HG03066 (cell line): ENCODE measurements around the gene RANBP1.
A peak's percentile ranks its signal among the peaks of the same experiment; 100 is the strongest.

Experiments used
- ATAC-seq: cut with Tn5 transposase; IDR thresholded peaks from one replicate; pipeline ENCODE4 v1.9.1; 2021; ENCODE audit warnings: low read depth; ENCODE audit not compliant: unreplicated experiment

RANBP1 gene

DNA sequence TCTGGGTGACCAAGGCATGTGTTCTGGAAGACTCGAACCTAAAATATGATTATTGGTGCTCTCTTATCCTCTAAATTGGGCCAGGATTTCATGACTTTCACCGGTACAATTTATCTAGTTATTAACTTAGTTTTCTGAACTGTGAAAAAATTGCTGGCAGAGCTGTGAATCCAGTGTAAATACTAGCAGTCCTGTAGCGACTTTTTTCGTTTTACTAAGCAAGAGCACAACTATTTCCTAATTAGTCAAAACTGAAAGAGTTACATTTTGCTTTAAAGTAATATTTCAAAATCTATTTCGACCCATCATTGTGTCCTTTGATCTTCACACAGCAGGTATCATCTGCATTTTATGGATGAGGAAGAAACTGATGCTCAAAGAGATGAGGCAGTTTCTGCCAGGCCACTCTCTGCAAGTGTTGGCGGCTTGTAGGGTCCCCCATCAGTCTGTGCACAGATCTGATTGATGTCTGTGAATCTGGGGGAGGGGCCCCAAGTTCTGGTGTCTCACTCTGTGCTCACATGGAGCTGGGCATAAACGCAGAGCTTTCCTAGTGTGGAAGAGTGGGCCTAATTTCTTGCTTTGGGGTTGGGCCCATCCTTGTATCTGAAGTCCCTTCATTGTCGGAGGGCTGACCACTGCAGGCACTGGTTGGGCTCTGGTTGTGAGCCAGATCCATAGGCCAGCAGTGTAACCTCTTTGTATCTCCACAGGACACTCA, 2.6 kb downstream of the RANBP1 start:
- no peak for ATAC-seq

DNA sequence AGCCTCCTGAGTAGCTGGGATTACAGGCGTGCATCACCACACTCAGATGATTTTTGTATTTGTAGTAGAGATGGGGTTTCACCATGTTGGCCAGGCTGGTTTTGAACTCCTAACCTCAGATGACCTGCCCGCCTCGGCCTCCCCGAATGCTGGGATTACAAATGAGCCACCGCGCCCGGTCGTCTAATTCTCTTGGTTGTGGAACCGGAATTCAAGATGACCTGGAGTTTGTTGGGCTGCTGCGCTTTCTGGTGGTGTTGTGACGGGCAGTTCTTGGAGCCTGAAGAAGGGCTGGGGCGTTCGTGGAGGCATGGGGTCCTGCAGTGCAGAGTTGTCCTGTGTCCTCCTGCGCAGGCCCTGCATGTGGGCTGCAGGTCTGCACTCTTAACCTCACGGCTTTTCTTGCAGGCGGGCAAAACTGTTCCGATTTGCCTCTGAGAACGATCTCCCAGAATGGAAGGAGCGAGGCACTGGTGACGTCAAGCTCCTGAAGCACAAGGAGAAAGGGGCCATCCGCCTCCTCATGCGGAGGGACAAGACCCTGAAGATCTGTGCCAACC, 6.0 kb downstream of the RANBP1 start:
- ATAC-seq = no peak

DNA sequence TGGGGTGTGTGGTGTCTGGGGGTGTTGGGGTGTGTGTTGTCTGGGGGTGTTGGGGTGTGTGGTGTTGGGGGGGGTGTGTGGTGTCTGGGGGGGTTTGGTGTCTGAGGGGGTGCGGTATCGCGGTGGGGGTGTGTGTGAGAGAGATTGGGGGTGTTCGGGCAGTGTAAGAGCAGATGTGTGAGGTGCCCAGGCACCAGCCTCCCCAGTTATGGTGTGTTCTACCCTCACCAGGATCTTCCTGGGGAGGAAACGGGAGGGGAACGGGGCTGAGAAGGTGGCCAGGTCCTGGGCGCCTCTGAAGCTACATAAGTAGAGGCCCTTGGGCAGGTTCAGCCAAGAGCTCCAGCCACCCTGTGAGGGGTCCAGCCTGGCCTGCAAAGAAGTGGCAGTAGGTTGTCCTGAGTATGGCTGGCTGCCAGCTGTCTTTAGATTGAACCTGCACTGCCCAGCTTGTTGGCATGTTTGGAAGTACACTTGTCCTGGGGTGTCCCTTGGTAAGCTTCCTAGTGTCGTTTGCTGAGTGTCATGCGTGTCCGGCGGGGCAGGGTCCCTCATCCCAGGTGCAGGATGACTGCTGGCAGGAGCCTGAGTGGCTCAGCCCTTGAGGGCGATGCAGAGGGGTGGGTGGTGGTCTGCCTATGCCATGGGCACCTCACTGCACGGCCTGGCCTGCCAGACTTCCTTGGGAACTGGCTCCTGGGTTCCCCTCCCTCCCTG, 7.6 kb downstream of the RANBP1 start:
- ATAC-seq = no peak

DNA sequence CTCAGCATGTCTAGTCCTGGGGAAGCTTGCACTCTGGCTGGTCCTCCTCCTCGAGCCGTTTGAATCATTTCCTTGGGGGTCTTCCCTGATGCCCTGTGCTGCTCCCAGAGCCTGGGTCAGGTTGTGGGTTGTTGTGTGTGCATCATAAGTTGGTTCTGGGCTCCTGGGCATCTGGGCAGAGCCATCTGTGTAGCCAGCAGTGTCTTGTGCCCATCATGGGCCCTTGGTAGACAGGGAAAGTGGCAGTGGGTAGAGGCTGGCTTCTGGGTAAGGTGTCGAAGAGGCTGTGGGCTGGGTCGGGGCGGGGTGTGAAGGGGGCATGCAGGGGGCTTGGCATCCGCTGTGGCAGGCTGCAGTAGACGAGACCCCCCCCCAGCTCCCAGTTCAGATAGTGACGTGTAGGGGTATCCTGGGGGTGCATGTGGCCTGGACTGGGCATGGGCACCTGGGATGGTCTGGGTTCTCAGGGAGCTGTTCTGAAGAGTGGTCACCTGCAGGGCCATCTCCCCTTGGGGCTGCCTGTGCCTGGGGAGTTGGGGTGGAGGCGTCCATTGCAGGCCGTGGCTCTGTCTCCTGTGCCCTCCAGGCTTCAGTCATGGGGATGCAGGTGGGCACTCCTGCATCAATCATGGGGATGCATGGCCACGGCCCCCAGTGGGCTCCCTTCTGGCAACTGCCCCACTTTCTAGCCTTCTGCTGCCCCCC, 8.3 kb downstream of the RANBP1 start:
- no peak for ATAC-seq

DNA sequence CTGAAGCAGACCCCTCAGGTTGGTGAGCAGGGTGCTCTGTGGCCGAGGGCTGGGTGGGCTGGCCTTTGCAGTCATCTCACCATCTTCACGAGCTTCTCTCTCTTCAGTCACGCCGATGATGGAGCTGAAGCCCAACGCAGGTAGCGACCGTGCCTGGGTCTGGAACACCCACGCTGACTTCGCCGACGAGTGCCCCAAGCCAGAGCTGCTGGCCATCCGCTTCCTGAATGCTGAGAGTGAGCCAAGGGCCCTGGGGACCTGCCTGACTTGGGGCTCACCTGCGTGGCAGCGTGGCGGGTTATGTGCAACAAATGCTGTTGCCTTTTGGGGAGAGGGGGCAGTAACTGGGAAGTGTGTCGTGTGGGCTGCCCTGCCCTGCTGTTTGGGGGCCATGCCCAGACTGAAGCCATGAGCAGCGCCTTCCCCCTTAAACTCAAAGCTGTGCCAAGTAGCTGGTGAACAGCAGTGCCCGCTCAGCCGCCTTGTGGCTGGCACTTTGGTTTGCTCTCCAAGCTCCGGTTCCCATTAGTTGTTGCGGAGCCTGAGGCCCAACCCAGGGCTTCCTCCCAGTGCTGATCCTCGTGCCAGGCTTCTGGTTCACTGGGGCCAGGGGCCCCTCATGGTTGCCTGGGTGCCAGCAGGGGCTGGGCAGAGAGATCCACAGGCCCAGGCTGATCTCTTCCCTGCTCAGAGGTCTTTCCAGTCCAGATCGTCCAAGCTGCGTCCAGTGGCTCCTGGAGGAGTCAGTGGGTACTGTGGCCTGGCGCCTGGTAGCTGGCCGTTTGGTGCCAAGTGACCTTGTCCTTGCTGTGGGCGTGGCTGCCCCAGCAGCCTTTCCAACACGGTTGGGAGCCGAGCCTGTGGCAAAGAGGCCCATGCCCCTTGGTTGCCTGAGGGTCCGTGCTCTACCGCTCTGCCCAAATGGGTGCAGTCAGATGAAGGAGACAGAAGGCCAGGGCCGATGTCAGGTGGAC, 9.6 kb downstream of the RANBP1 start:
- ATAC-seq = no peak

DNA sequence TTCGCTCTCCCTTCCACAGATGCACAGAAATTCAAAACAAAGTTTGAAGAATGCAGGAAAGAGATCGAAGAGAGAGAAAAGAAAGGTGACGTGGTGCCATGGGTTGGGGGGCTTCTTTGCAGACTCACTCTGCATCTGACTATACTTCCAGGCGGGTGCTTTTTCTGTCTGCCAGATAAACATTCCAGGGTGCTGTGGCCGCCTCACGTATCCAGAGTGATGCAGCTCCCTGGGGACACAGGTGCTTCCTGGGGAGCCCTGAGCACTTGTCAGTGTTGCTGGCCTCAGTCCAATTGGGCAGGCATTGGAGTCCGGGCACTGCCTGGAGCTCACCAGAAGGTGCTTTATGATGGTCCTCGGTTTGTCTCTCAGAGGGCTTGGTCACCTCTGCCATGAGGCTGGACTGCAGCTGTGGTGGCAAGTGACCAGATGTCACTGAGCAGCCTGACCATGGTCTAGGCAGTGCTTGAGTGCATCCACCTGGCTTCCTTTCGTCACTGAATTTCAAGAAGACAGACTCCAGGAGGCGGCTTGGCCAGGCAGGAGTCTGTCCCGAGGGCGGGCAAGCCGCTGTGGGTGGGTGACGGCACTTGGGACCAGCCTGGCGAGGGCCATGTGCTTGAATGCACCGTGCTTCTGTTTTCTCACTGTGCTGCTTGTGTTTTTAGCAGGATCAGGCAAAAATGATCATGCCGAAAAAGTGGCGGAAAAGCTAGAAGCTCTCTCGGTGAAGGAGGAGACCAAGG, 10.6 kb downstream of the RANBP1 start:
- no peak for ATAC-seq

DNA sequence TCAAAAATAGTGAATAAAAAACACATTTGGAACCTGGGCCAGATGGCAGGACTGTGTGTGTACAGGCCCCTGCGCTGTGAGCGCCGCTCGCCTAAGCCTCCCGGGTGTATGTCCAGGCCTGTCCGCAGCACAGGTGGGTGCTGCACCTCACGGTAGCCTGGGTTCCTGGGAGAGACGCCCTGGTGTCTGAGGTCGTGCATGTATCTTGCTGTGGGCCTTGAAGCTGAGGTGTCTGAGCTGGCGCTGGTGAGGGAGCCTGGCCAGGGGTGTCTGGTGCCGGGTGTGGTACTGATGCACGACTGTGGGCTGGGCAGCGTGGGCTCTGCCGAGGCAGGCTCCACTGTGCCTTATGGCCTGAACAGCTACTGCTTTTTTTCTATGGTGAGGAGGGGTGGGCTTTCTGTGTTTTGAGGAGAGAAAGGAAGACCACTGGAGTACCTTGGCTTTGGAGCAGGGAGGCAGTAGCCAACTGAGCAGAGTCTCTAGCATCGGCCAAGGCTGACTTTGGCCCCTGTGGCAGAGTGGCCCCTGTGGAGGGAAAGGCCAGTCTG, 11.5 kb downstream of the RANBP1 start:
- ATAC-seq = no peak

DNA sequence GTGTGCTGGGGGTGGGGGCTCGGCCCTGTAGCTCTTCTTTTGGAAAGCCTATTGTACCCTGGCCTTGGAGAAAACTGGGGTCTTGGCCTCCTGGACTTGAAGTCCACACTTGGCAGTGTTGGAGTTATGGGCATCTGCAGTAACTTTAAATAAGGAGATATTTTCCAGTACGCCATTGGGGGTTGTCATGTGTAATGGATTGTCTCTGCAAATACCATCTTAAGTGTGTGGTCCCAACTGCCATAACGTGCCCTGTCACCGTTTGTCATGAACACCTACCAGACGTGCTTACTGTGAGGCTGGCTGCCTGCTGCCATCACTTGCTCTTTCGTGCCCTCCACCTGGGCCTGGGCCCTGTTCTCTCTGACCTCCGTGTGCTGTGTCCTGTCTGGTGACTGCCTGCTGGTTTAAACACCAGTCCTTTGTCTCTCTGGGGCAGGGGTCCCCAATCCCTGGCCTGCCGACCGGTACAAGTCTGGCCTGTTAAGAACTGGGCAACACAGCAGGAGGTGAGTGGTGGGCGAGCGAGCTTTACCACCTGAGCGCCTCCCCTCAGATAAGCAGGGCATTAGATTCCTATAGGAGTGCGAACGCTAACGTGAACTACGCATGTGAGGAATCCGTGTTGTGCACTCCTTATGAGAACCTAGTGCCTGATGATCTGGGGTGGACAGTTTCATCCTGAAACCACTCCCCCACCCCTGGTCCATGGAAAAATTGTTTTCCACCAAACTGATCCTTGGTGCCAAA, 12.1 kb downstream of the RANBP1 start:
- no peak for ATAC-seq

DNA sequence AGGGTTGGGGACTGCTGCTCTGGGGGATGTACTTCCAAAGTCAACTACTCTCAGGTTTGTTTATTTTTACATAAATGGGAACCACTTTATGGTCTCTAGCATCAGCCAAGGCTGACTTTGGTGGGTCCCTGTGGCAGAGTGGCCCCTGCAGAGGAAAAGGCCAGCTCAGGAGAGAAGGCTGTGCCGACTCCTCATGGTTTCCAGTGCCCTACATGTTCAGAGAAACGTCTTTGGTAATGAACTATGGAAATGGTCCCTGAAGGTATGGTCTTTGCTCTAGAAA, 12.7 kb downstream of the RANBP1 start:
- no peak for ATAC-seq

DNA sequence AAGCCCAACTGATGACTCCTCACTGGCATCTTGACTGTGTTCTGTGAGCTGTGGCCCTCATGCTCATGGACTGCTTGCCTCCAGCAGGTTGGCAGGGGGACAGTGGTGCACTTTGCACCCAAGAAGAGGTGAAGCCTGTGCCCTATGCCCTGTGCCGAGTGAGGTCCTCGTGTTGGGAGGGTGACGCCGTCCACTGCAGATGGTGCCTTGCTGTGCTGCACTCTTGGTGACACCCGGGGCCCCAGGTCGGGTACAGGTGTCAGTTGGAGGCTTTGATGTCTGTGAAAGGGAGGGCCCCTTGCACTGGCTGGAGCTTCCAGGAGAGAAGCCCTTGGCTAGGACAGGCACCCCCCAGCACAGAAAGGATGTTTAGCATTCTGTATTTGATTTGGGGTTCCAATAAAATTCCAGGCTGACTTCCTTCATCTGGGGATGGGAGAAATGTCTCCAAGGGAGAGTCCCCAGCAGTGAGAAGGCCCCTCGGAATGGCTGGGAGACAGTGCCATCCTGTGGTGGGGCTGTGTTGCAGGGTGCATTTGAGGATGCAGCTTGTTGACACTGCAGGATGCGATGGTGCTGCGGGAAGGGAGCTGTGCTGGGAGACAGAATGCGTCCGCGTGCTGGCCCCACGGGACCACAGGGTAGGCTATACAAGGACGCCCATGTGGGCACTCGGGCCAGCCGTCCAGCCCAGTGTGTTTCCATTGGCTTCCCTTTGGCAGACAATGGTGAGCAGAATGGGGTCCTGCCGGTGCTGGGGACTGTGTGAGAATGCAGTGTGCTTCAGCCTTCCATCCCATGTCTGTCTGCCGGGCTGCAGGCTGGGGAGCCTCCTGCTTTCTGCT, 13.2 kb downstream of the RANBP1 start:
- ATAC-seq = no peak

DNA sequence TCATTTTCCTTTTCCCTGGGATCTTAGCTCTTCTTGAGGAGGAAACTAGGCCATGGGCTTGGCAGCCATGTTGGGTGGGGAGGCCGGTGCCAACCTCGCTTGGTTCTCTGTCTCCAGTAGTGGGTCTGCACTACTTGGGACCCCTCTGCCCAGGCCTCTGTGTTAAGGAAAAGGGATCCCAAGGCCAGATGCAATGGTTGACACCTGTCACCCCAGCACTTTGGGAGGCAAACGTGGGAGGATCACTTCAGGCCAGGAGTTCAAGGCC, 13.8 kb downstream of the RANBP1 start:
- ATAC-seq = no peak

DNA sequence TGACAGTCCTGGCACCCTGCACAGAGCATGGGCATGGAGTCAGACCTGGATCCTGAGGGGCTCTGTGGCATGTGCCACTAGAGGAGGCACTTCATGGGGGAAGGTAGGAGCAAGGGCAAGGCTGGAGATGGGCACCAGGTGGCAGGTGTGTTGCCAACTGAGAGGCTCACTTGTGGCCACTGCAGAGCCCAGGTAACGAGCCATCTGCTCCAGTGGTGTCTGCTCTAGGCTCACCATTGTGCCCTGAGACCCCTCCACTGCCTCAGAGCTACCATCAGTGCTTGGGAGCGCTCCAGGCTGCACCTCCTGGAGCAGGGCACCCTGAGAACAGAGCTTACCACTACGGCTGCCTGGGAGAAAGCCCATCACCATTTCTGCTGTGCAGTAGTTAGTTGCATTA, 14.4 kb downstream of the RANBP1 start:
- no peak for ATAC-seq

DNA sequence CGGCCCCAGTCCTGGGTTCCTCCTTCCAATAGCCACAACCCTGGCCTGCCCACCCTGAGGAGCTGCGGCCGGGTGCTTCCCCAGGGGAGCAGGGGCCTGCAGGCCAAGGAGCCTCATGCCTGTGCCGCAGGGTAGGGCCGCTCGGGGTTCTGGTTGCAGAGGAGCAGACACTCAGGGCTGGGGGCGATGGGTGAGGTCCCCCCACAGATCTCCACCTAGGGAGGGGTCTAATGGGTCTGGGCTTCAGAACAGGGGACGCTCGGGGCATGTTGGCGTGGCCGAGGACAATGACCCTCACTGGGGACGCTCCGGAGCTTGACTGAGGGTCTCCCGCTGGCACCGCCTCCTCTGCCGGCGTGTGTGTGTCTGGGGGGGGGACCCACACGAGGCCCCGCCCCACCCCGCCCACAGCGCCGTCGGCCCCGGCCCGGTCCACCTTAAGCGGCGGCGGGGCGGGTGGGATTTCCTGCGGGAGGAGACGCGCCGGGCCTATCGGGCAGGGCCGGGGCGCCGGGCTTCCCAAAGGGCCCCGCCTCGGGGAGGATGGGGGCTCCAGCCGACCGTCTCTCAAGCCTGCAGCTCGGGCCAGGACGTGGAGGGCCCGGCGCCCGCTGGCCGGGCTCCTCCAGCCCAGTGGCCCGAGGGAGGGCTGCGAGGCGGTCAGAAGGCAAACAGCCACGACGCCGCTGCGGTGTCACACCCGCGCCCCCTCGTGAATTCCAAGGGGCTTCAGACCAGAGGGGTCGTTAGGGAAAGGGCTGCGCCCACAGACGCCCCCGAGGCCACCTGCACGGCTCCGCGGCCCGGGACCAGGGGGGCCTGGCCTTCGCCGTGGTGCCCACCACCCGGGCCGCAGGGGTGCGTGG, 15.1 kb downstream of the RANBP1 start:
- ATAC-seq = peak; percentile 49

DNA sequence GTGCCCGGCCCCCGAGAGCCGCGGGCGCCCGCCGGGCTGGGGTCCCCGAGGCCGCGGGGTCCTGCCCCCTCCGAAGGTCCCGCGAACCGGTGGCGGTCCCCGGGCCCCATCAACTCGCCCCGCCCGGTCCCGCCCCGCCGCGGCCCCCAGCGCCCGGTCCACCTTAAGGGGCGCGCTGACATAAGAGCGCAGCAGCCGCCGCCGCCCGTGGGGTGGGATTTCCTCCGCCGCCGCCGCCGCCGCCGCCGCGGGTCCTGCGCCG, 15.6 kb downstream of the RANBP1 start, which contains the start of gene ZDHHC8:
Gene ZDHHC8 (plus strand): TSS at position 208 of the 262 bp plus-strand sequence. CDS start 144 bp downstream, outside the sequence.
- ATAC-seq = peak; percentile 64

DNA sequence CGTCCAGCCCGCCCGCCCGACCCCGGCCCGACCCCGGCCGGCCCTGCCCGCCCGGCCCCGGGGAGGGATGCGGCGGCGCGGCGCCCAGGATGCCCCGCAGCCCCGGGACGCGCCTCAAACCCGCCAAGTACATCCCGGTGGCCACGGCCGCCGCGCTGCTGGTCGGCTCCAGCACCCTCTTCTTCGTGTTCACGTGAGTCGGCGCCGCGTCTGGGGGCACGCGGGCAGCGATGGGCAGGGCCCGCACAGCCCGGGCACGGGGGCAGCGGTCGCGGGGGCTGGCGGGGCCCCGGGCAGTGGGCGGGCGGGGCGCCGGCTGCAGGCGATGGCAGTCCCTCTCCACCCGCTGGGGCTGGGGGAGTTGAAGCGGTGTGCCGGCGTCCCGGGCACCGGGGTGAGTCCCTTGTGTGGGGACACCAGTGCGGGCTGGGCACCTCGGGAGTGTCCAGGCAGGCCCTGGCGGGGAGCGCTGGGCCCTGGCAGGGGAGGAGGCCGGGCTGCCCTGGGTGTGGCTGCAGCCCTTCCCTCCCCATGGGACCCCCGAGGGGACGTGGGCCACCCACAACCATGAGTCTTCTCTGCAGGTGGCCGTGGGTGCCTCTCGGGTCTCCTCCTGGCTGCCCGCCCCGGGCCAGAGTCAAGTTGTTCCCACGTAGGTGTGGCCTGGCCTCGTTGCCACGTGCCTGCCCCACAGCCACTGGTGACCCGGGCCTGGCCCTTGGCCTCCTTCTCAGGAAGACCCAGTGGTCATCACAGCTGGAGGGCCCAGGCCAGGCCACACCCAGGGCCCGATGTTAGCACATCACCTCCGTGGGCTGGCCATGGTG, 16.2 kb downstream of the RANBP1 start:
- ATAC-seq = no peak

DNA sequence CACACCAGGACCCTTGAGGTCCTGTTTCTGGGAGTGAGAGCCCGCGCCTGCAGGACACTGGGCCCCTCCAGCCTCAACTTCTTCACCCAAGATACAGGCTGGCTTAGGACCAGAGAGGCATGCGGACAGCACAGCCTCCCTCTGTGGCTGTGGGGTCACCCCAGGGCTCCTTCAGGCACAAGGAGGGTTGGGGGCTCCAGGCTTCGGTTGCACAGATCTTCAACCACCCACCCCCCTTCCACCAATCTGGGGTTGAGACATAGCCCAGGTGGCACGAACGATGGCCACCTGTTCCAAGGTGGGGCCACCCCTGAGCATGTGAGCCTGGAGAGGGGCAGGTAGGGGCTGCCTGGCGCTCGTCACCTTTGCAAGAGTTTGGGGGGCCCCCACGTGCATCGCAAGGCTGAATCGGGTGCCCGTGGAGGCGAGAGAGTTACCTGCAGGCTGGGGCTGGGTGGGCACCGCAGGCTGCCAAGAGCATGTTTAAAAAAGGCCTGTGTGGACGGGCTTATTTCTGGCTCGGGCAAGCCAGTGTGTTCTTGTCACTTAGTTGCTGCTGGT, 16.9 kb downstream of the RANBP1 start:
- ATAC-seq = no peak
